GM12891 (cell line): ENCODE measurements around the gene NRG2.

Experiments used
- POLR2A ChIP-seq: IDR thresholded peaks from 2 replicates; pipeline ENCODE4 v1.6.1; 2011; ENCODE audit warnings: low read depth, low read length, control low read depth
- POU2F2 ChIP-seq: IDR thresholded peaks from 2 replicates; pipeline ENCODE4 v1.6.1; 2011; ENCODE audit warnings: low read depth, mild to moderate bottlenecking, control low read depth, low read length, moderate library complexity

- TF ChIP-seq POLR2A (no peak), POU2F2 (no peak)
These were observed 201.6 kb downstream of the NRG2 start for GRCh38 chr5:139841549-139841948.
